Kidney (tissue), 14 donors: Measurements from ENCODE around the gene DIPK1C. TPM values are rescaled to one million over a fixed set of nuclear protein-coding genes. Genes with fewer than 3 reads are reported as not detected.

Experiments used
- DNase-seq, 5 donors: peaks; one replicate each; pipeline ENCODE4 v3.0.0-alpha.2; 2013 to 2020
- FAIRE-seq: peaks from 2 replicates; lab custom pipeline; 2012; peaks lifted over from hg19 to GRCh38; lab: Jason Lieb, UNC
- H3K27ac ChIP-seq, 2 donors: one replicate each; pipeline ENCODE4 v1.7.0; 2013; ENCODE audit warnings: low read depth in 2 of 2, low read length in 2 of 2, inconsistent platforms in 1 of 2
- H3K27me3 ChIP-seq: one replicate; pipeline ENCODE4 v1.7.1; 2013; ENCODE audit warnings: low read length, inconsistent platforms; ENCODE audit not compliant: control insufficient read depth, insufficient read depth
- H3K36me3 ChIP-seq, 3 donors: one replicate each; pipeline versions ENCODE4 v1.7.0 to v1.7.1; 2013; ENCODE audit warnings: low read length in 3 of 3, control low read depth in 1 of 3, inconsistent platforms in 1 of 3; ENCODE audit not compliant: insufficient read depth in 3 of 3, control insufficient read depth in 2 of 3
- H3K4me1 ChIP-seq, 3 donors: one replicate each; pipeline versions ENCODE4 v1.7.0 to v1.7.1; 2013; ENCODE audit warnings: low read length in 3 of 3, inconsistent platforms in 1 of 3, low read depth in 1 of 3; ENCODE audit not compliant: control insufficient read depth in 2 of 3, insufficient read depth in 2 of 3
- H3K4me3 ChIP-seq, 3 donors: one replicate each; pipeline versions ENCODE4 v1.7.0 to v1.8.1; 2013; ENCODE audit warnings: low read length in 3 of 3, control low read depth in 1 of 3, inconsistent platforms in 1 of 3
- H3K9ac ChIP-seq, 3 donors: one replicate each; pipeline versions ENCODE4 v1.7.0 to v1.7.1; 2013; ENCODE audit warnings: low read length in 3 of 3, control low read depth in 1 of 3, inconsistent platforms in 1 of 3
- H3K9me3 ChIP-seq, 3 donors: one replicate each; pipeline versions ENCODE4 v1.7.0 to v1.7.1; 2013; ENCODE audit warnings: low read length in 3 of 3, control low read depth in 1 of 3, inconsistent platforms in 1 of 3; ENCODE audit not compliant: control insufficient read depth in 2 of 3, insufficient read depth in 1 of 3
- intact Hi-C: fragments of 100-400 bp; cut with DNase I; formaldehyde crosslinking; loops from one replicate; pipeline ENCODE4 v1.11.1; 2022
- polyA plus RNA-seq: library from polyadenylated mRNA; stranded (reverse); fragments of 350-450 nt; fragmentation: Illumina TruSeq; extraction: RNeasy Lipid Tissue Mini Kit (QIAGEN cat#74804); gene quantifications from one replicate; pipeline ENCODE4 v1.2.3, GENCODE V29; 2014; ENCODE audit warnings: low read depth, low replicate concordance; ENCODE audit not compliant: insufficient read depth
- total RNA-seq: library from RNA; stranded (reverse); fragmentation: NEBNext Ultra II Directional; extraction: Animal tissue kit (Norgen Biotek cat#: 25700); gene quantifications from one replicate; pipeline ENCODE4 v1.2.1, GENCODE V29; 2021
- TF ChIP-seq, protein P1 (sequence below): IDR thresholded peaks from 3 replicates; pipeline ENCODE4 v1.5.1; 2012; ENCODE audit warnings: mild to moderate bottlenecking, moderate library complexity, borderline replicate concordance; ENCODE audit not compliant: insufficient read depth; ENCODE audit errors: extremely low read depth
- donor health status: control.
- donor health status: control.
- donor health status: control.
- donor health status: control.
- donor health status: control.
- donor health status: DM: yes; HTN: yes; CAD: no.
- donor health status: Normal renal cell carcinoma (clear cell type).

DIPK1C gene
- total and polyA plus RNA-seq, 2 donors from 2014 or later, result 0.09 TPM; not detected in 1

DNA sequence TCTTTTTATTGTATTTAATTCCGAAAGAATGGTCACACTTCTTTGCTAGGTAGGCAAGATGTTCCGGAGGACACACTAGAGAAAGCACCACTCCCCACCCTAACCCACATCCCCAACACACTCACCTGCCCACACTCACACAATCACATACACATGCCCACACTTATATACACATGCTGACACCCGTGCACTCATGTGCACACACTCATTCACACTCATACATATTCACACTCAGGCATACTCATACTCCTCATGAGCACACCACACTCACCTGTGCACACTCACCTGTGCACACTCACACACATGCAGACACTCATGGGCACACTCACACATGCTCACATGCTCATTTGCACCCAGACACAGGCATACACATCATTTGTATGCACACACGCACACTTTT is 21.4 kb downstream of the DIPK1C start:
- no peaks in the 10 kb centered on the region for H3K27me3 ChIP-seq
- FAIRE-seq (no peak), DNase-seq (no peak)
- intact Hi-C loops, result no loop called here
- H3K4me1 ChIP-seq, result no peaks in the 10 kb centered on the region
- H3K27ac ChIP-seq, result no peak overlapping the region
- no peak overlapping the region for H3K9ac ChIP-seq
- H3K4me3 ChIP-seq, result no peak overlapping the region
- H3K9me3 ChIP-seq, result no peaks in the 10 kb centered on the region
- TF ChIP-seq, protein P1, sequence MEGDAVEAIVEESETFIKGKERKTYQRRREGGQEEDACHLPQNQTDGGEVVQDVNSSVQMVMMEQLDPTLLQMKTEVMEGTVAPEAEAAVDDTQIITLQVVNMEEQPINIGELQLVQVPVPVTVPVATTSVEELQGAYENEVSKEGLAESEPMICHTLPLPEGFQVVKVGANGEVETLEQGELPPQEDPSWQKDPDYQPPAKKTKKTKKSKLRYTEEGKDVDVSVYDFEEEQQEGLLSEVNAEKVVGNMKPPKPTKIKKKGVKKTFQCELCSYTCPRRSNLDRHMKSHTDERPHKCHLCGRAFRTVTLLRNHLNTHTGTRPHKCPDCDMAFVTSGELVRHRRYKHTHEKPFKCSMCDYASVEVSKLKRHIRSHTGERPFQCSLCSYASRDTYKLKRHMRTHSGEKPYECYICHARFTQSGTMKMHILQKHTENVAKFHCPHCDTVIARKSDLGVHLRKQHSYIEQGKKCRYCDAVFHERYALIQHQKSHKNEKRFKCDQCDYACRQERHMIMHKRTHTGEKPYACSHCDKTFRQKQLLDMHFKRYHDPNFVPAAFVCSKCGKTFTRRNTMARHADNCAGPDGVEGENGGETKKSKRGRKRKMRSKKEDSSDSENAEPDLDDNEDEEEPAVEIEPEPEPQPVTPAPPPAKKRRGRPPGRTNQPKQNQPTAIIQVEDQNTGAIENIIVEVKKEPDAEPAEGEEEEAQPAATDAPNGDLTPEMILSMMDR, result no peak
- no peaks in the 10 kb centered on the region for H3K36me3 ChIP-seq

DNA sequence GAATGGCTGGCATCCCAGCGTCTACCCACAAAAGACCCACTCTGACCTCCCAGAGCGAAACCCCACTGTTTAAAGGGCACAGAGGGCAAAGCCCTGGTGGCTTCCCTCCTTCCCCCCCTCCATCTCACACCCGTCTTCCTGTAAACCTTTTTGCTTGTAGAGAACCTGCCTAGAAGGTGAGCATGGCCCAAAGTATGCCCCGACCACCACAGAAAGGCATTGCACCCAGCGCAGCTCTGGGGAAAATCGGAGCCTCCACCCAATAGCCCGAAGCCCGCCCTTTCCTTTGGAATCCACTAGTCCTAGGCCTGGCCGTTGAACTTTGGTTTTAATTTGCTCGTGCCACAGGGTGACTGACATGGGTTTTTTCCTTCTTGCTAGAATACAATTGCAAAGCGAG is 22.6 kb downstream of the DIPK1C start:
- Histone ChIP-seq H3K9me3 (no peaks in the 10 kb centered on the region), H3K9ac (no peak overlapping the region), H3K4me1 (no peaks in the 10 kb centered on the region), H3K4me3 (no peak overlapping the region), H3K36me3 (no peaks in the 10 kb centered on the region), H3K27me3 (no peaks in the 10 kb centered on the region), H3K27ac (no peak overlapping the region)
- TF ChIP-seq, protein P1, result no peak
- FAIRE-seq (no peak), DNase-seq (no peak)
- intact Hi-C loops, result no loop called here

DNA sequence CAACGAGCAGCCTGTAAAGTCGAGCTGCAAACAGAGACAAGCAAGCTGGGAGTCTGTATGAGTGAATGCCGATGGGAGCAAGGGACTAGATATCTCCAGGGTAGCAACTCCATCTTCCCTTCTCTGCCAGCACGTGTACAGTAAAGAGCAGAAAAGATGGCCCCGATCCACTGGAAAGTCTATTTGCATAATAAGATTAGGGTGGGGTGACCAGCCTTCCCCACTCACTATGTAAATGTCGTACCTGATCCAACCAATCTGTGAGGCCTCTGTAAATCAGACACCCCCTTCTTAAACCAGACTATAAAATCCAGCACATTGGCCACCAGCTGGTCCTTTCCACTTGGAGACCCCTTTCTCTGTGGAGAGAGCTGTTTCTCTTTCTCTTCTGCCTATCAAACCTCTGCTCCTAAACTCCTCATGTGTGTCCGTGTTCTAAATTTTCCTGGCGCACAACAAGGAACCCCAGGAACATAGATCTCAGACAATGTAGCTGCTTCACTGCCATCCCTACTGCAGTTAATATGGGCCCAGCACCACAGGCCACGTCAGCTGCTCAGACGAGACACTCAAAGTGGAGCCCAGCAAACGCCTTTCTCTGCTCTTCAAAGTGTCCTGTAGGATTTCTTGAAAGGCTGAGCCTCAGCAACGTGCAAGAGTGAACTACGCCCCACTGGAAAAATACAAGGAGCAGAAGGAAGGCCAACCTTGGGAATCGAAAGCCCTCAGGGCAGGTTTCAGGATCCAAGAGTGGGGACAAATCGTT is 26.1 kb downstream of the DIPK1C start:
- no peak for FAIRE-seq
- intact Hi-C loops, result no loop called here

More for the DNA sequence above, 26.1 kb downstream of the DIPK1C start:
- Histone ChIP-seq H3K9me3 (no peaks in the 10 kb centered on the region), H3K27me3 (no peaks in the 10 kb centered on the region), H3K4me1 (no peaks in the 10 kb centered on the region), H3K36me3 (no peaks in the 10 kb centered on the region), H3K27ac (no peak overlapping the region), H3K4me3 (no peak overlapping the region), H3K9ac (no peak overlapping the region)
- no peak for DNase-seq
- TF ChIP-seq, protein P1, result no peak
